Neural progenitor cell (in vitro differentiated cells): ENCODE measurements around the gene TSPAN16. TPM values are rescaled to one million over a fixed set of nuclear protein-coding genes. Genes with fewer than 3 reads are reported as not detected.

Experiments used
- DNase-seq: peaks from one replicate; pipeline ENCODE4 v3.0.0-alpha.2; 2016; ENCODE audit warnings: low spot score
- H2AFZ ChIP-seq: fragments of 200-600 bp; sonication (generic); replicated peaks from 2 replicates; pipeline ENCODE4 v1.6.1; 2016; ENCODE audit warnings: antibody characterized with exemption
- H3F3A ChIP-seq: fragments of 200-600 bp; sonication (generic); 2 replicates; pipeline ENCODE4 v1.6.1; 2016; ENCODE audit warnings: antibody characterized with exemption, low read depth
- H3K27ac ChIP-seq: fragments of 200-600 bp; sonication (generic); 2 replicates; pipeline ENCODE4 v1.5.1; 2016; ENCODE audit warnings: mild to moderate bottlenecking
- H3K27me3 ChIP-seq: fragments of 200-600 bp; sonication (generic); 2 replicates; pipeline ENCODE4 v1.6.1; 2016; ENCODE audit warnings: mild to moderate bottlenecking, moderate library complexity
- H3K36me3 ChIP-seq: fragments of 200-600 bp; sonication (generic); 2 replicates; pipeline ENCODE4 v1.5.1; 2016
- H3K4me1 ChIP-seq: fragments of 200-600 bp; sonication (generic); 2 replicates; pipeline ENCODE4 v1.6.1; 2016; ENCODE audit warnings: mixed run types
- H3K4me2 ChIP-seq: fragments of 200-600 bp; sonication (generic); 2 replicates; pipeline ENCODE4 v1.6.1; 2016
- H3K4me3 ChIP-seq: fragments of 200-600 bp; sonication (generic); 2 replicates; pipeline ENCODE4 v1.5.1; 2016
- H3K79me2 ChIP-seq: fragments of 200-600 bp; sonication (generic); 2 replicates; pipeline ENCODE4 v1.6.1; 2016; ENCODE audit warnings: low read depth
- H3K9ac ChIP-seq: fragments of 200-600 bp; sonication (generic); 2 replicates; pipeline ENCODE4 v1.6.1; 2016
- H3K9me3 ChIP-seq: fragments of 200-600 bp; sonication (generic); 2 replicates; pipeline ENCODE4 v1.5.1; 2016; ENCODE audit warnings: low read depth
- H4K20me1 ChIP-seq: fragments of 200-600 bp; sonication (generic); 2 replicates; pipeline ENCODE4 v1.6.1; 2016; ENCODE audit warnings: low read depth
- H3K27ac Mint-ChIP-seq: 3 replicates; pipeline ENCODE4 v1.8.0; 2021; ENCODE audit warnings: mixed read lengths
- H3K27me3 Mint-ChIP-seq: 2 replicates; pipeline ENCODE4 v1.8.0; 2022; ENCODE audit warnings: low read depth, mild to moderate bottlenecking, inconsistent platforms, moderate library complexity, mixed read lengths; ENCODE audit not compliant: insufficient read depth
- H3K36me3 Mint-ChIP-seq: 3 replicates; pipeline ENCODE4 v1.8.0; 2021; ENCODE audit warnings: mixed read lengths
- H3K4me1 Mint-ChIP-seq: 3 replicates; pipeline ENCODE4 v1.8.0; 2021; ENCODE audit warnings: mixed read lengths
- H3K4me3 Mint-ChIP-seq: 3 replicates; pipeline ENCODE4 v1.8.0; 2021; ENCODE audit warnings: mild to moderate bottlenecking, moderate library complexity, mixed read lengths
- H3K9me3 Mint-ChIP-seq: 3 replicates; pipeline ENCODE4 v1.8.0; 2020; ENCODE audit warnings: mixed read lengths
- EZH2 ChIP-seq: fragments of 200-600 bp; sonication (generic); IDR thresholded peaks from 2 replicates; pipeline ENCODE4 v1.6.1; 2017; ENCODE audit warnings: antibody characterized with exemption, mild to moderate bottlenecking, moderate library complexity
- EZH2phosphoT487 ChIP-seq: fragments of 200-600 bp; sonication (generic); IDR thresholded peaks from 2 replicates; pipeline ENCODE4 v1.6.1; 2017; ENCODE audit warnings: antibody characterized with exemption
- total RNA-seq: library from RNA; depleted of rRNA; stranded (reverse); fragments of >200 nt; gene quantifications from 2 replicates; pipeline ENCODE4 v1.2.3, GENCODE V29; 2015; ENCODE audit warnings: low replicate concordance
- TF ChIP-seq, protein P1 (sequence below): fragments of 200-600 bp; sonication (generic); IDR thresholded peaks from 2 replicates; pipeline ENCODE4 v1.5.1; 2017; ENCODE audit warnings: antibody characterized with exemption, mild to moderate bottlenecking

TSPAN16 gene
- total RNA-seq, 1 donor from 2014 or later = not detected

- peak overlapping the region; percentile 26 for H3K27ac Mint-ChIP-seq
- H3K9me3 ChIP-seq = no peaks in the 10 kb centered on the region
- peaks cover 14% of the 10 kb centered on the region for H3K4me1 Mint-ChIP-seq
- peaks cover 23% of the 10 kb centered on the region for H3K27me3 Mint-ChIP-seq
- no peak overlapping the region for H3K4me3 ChIP-seq
- peaks cover 12% of the 10 kb centered on the region for H3F3A ChIP-seq
- no peaks in the 10 kb centered on the region for H3K27me3 ChIP-seq
- no peaks in the 10 kb centered on the region for H3K4me1 ChIP-seq
- H3K9me3 Mint-ChIP-seq = no peaks in the 10 kb centered on the region
- no peak overlapping the region for H3K4me2 ChIP-seq
- H3K79me2 ChIP-seq = no peaks in the 10 kb centered on the region
- H3K27ac ChIP-seq = no peak overlapping the region
- H3K36me3 Mint-ChIP-seq = no peaks in the 10 kb centered on the region
- TF ChIP-seq, protein P1, sequence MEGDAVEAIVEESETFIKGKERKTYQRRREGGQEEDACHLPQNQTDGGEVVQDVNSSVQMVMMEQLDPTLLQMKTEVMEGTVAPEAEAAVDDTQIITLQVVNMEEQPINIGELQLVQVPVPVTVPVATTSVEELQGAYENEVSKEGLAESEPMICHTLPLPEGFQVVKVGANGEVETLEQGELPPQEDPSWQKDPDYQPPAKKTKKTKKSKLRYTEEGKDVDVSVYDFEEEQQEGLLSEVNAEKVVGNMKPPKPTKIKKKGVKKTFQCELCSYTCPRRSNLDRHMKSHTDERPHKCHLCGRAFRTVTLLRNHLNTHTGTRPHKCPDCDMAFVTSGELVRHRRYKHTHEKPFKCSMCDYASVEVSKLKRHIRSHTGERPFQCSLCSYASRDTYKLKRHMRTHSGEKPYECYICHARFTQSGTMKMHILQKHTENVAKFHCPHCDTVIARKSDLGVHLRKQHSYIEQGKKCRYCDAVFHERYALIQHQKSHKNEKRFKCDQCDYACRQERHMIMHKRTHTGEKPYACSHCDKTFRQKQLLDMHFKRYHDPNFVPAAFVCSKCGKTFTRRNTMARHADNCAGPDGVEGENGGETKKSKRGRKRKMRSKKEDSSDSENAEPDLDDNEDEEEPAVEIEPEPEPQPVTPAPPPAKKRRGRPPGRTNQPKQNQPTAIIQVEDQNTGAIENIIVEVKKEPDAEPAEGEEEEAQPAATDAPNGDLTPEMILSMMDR = no peak
- no peak for TF ChIP-seq EZH2phosphoT487
- no peak for TF ChIP-seq EZH2
- no peaks in the 10 kb centered on the region for H3K36me3 ChIP-seq
- no peak overlapping the region for H2AFZ ChIP-seq
- no peaks in the 10 kb centered on the region for H4K20me1 ChIP-seq
- DNase-seq = no peak
- H3K9ac ChIP-seq = no peak overlapping the region
- H3K4me3 Mint-ChIP-seq = peak overlapping the region; percentile 50
Observed at GRCh38 chr19:11267316-11268085, 28.5 kb upstream of the TSPAN16 start.

GRCh38 chr19:11268783-11269267 is 27.1 kb upstream of the TSPAN16 start:
- Histone ChIP-seq H3K36me3 (no peaks in the 10 kb centered on the region), H3K27me3 (no peaks in the 10 kb centered on the region), H4K20me1 (no peaks in the 10 kb centered on the region), H3F3A (peaks cover 3% of the 10 kb centered on the region), H2AFZ (no peak overlapping the region), H3K4me2 (no peak overlapping the region), H3K4me1 (no peaks in the 10 kb centered on the region), H3K79me2 (no peaks in the 10 kb centered on the region), H3K9me3 (no peaks in the 10 kb centered on the region), H3K9ac (no peak overlapping the region), H3K4me3 (no peak overlapping the region), H3K27ac (no peak overlapping the region)
- H3K36me3 Mint-ChIP-seq = no peaks in the 10 kb centered on the region
- no peak for DNase-seq
- H3K27ac Mint-ChIP-seq = peak overlapping the region; percentile 93
- no peaks in the 10 kb centered on the region for H3K9me3 Mint-ChIP-seq
- peak overlapping the region; percentile 48 for H3K4me3 Mint-ChIP-seq
- peaks cover 19% of the 10 kb centered on the region for H3K27me3 Mint-ChIP-seq
- H3K4me1 Mint-ChIP-seq = peaks cover 10% of the 10 kb centered on the region
- no peak for TF ChIP-seq EZH2phosphoT487
- TF ChIP-seq EZH2 = no peak
- TF ChIP-seq, protein P1 = no peak

- Histone ChIP-seq H3K27me3 (no peaks in the 10 kb centered on the region), H3K4me2 (no peak overlapping the region), H3K9ac (no peak overlapping the region), H3K79me2 (no peaks in the 10 kb centered on the region), H3K4me3 (no peak overlapping the region), H2AFZ (no peak overlapping the region), H3K27ac (no peak overlapping the region), H3K4me1 (no peaks in the 10 kb centered on the region), H4K20me1 (no peaks in the 10 kb centered on the region), H3F3A (peaks cover 3% of the 10 kb centered on the region), H3K36me3 (no peaks in the 10 kb centered on the region), H3K9me3 (no peaks in the 10 kb centered on the region)
- Mint-ChIP-seq H3K9me3 (no peaks in the 10 kb centered on the region), H3K36me3 (no peaks in the 10 kb centered on the region), H3K4me1 (peaks cover 10% of the 10 kb centered on the region), H3K27ac (no peak overlapping the region), H3K27me3 (peaks cover 18% of the 10 kb centered on the region), H3K4me3 (no peak overlapping the region)
- no peak for DNase-seq
- TF ChIP-seq, protein P1 = no peak
- TF ChIP-seq EZH2phosphoT487 = no peak
- no peak for TF ChIP-seq EZH2
Observed at GRCh38 chr19:11269408-11269807, 26.6 kb upstream of the TSPAN16 start.
